Tibial nerve (tissue), 4 donors: ENCODE measurements around the gene PFKM.

ENCODE experiments used
- EP300 ChIP-seq, 2 donors: sonication (generic); formaldehyde crosslinking; IDR thresholded peaks; one replicate each; pipeline ENCODE4 v1.6.1; 2017; ENCODE audit warnings: antibody characterized with exemption in 2 of 2, mild to moderate bottlenecking in 1 of 2
- POLR2A ChIP-seq, 2 donors: fragments of 450-650 bp; IDR thresholded peaks; one replicate each; pipeline ENCODE4 v1.6.1; 2017; ENCODE audit warnings: antibody characterized with exemption in 2 of 2, mild to moderate bottlenecking in 2 of 2, moderate library complexity in 2 of 2
- TF ChIP-seq, protein P1 (sequence below), 5 experiments: fragments of 200-600 bp in 3 of 5; fragments of 450-650 bp in 2 of 5; sonication (generic) in 3 of 5; IDR thresholded peaks; one replicate each; pipeline ENCODE4 v1.5.1; 2016 to 2019; ENCODE audit warnings: antibody characterized with exemption in 5 of 5, mild to moderate bottlenecking in 3 of 5, moderate library complexity in 2 of 5

DNA sequence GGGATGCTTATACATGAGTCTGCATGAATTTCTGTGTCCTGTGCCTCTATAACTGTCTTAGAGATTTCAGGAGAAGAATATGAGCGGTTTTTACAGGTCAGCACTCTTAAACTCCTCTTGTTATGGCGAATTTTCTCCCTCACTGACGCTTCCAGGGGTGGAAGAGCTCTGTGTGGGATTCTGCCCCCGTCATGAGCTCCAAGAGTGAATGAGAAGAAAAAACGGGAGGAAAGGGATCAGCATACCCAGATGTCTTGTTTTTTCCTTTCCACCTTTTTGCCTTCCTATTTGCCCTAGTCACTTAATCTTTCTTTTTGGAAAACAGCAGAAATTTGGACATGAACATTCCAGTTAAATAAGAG, 651 bp downstream of the PFKM start:
- TF ChIP-seq, protein P1, sequence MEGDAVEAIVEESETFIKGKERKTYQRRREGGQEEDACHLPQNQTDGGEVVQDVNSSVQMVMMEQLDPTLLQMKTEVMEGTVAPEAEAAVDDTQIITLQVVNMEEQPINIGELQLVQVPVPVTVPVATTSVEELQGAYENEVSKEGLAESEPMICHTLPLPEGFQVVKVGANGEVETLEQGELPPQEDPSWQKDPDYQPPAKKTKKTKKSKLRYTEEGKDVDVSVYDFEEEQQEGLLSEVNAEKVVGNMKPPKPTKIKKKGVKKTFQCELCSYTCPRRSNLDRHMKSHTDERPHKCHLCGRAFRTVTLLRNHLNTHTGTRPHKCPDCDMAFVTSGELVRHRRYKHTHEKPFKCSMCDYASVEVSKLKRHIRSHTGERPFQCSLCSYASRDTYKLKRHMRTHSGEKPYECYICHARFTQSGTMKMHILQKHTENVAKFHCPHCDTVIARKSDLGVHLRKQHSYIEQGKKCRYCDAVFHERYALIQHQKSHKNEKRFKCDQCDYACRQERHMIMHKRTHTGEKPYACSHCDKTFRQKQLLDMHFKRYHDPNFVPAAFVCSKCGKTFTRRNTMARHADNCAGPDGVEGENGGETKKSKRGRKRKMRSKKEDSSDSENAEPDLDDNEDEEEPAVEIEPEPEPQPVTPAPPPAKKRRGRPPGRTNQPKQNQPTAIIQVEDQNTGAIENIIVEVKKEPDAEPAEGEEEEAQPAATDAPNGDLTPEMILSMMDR (IDR thresholded peaks at IDR 0.05): no peak
- no peak for TF ChIP-seq POLR2A (IDR thresholded peaks at IDR 0.05)
- TF ChIP-seq EP300 (IDR thresholded peaks at IDR 0.05): no peak
